Suprapubic skin (tissue), 4 donors: ENCODE data around the gene TCF7L2. TPM values are rescaled to one million over a fixed set of nuclear protein-coding genes. Genes with fewer than 3 reads are reported as not detected.

Source experiments
- DNase-seq, 2 donors: peaks; one replicate each; pipeline ENCODE4 v3.0.0-alpha.2; 2019; ENCODE audit warnings: low spot score in 2 of 2
- H3K27ac ChIP-seq: fragments of 200-600 bp; sonication (generic); one replicate; pipeline ENCODE4 v1.5.1; 2019
- H3K27me3 ChIP-seq: fragments of 200-600 bp; sonication (generic); one replicate; pipeline ENCODE4 v1.5.1; 2019
- H3K36me3 ChIP-seq: fragments of 200-600 bp; sonication (generic); one replicate; pipeline ENCODE4 v1.5.1; 2019
- H3K4me1 ChIP-seq: fragments of 200-600 bp; sonication (generic); one replicate; pipeline ENCODE4 v1.5.1; 2019
- H3K4me3 ChIP-seq: fragments of 200-600 bp; sonication (generic); one replicate; pipeline ENCODE4 v1.5.1; 2019; ENCODE audit warnings: mild to moderate bottlenecking
- H3K9me3 ChIP-seq: fragments of 200-600 bp; sonication (generic); one replicate; pipeline ENCODE4 v1.5.1; 2019
- EP300 ChIP-seq: sonication (generic); formaldehyde crosslinking; IDR thresholded peaks from one replicate; pipeline ENCODE4 v1.6.1; 2017; ENCODE audit warnings: antibody characterized with exemption
- POLR2A ChIP-seq, 2 donors: fragments of 450-650 bp; IDR thresholded peaks; one replicate each; pipeline ENCODE4 v1.6.1; 2017; ENCODE audit warnings: antibody characterized with exemption in 2 of 2, mild to moderate bottlenecking in 2 of 2, moderate library complexity in 2 of 2
- POLR2AphosphoS5 ChIP-seq, 3 donors: sonication (generic); formaldehyde crosslinking; IDR thresholded peaks; one replicate each; pipeline ENCODE4 v1.6.1; 2017; ENCODE audit warnings: antibody characterized with exemption in 3 of 3
- WGBS: methylation state at CpG from one replicate; pipeline ENCODE4 v1.1.5; 2018; 5-methylcytosine and 5-hydroxymethylcytosine counted together
- total RNA-seq, 4 donors: library from RNA; depleted of rRNA; stranded (reverse); fragments of >200 nt; gene quantifications; one replicate each; pipeline ENCODE4 v1.1.0, GENCODE V29; 2016
- TF ChIP-seq, protein P1 (sequence below), 2 donors: fragments of 200-600 bp in 1 of 2; fragments of 450-650 bp in 1 of 2; sonication (generic) in 1 of 2; IDR thresholded peaks; one replicate each; pipeline ENCODE4 v1.5.1; 2016 to 2019; ENCODE audit warnings: antibody characterized with exemption in 2 of 2, mild to moderate bottlenecking in 1 of 2, moderate library complexity in 1 of 2

Gene TCF7L2
- total RNA-seq, 4 donors from 2014 or later = 9.9 to 23.3 (median 15.2) TPM

DNA sequence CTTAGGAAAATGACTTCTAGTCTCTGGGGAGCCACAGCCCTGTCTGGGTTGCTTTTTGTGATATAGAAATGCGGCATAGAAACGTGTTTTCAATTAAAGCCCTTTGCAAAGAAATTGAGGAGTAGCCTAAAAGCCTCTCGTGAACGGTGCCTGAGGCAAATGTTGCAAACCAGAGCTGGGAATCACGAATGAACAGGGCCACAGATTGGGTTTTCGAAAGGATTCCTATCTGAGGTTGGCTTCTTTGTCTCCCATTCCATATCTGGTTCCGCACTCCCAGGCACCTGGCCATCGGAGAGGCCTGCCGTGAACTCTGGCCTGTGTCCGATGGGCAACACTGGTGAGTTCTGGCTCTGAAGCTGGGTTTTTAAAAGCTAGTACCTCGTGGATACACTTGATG is 221.6 kb downstream of the TCF7L2 start:
- Histone ChIP-seq H3K4me1 (no peaks in the 10 kb centered on the region), H3K4me3 (no peak overlapping the region), H3K9me3 (no peaks in the 10 kb centered on the region), H3K27me3 (no peaks in the 10 kb centered on the region), H3K36me3 (peaks cover 4% of the 10 kb centered on the region), H3K27ac (no peak overlapping the region)
- 86% methylated on average over 11 of the region's 11 CpGs for WGBS
- DNase-seq = no peak
- no peak for TF ChIP-seq EP300
- TF ChIP-seq POLR2AphosphoS5 (IDR thresholded peaks at IDR 0.05) = no peak
- TF ChIP-seq POLR2A (IDR thresholded peaks at IDR 0.05) = no peak
- TF ChIP-seq, protein P1, sequence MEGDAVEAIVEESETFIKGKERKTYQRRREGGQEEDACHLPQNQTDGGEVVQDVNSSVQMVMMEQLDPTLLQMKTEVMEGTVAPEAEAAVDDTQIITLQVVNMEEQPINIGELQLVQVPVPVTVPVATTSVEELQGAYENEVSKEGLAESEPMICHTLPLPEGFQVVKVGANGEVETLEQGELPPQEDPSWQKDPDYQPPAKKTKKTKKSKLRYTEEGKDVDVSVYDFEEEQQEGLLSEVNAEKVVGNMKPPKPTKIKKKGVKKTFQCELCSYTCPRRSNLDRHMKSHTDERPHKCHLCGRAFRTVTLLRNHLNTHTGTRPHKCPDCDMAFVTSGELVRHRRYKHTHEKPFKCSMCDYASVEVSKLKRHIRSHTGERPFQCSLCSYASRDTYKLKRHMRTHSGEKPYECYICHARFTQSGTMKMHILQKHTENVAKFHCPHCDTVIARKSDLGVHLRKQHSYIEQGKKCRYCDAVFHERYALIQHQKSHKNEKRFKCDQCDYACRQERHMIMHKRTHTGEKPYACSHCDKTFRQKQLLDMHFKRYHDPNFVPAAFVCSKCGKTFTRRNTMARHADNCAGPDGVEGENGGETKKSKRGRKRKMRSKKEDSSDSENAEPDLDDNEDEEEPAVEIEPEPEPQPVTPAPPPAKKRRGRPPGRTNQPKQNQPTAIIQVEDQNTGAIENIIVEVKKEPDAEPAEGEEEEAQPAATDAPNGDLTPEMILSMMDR (IDR thresholded peaks at IDR 0.05) = no peak

DNA sequence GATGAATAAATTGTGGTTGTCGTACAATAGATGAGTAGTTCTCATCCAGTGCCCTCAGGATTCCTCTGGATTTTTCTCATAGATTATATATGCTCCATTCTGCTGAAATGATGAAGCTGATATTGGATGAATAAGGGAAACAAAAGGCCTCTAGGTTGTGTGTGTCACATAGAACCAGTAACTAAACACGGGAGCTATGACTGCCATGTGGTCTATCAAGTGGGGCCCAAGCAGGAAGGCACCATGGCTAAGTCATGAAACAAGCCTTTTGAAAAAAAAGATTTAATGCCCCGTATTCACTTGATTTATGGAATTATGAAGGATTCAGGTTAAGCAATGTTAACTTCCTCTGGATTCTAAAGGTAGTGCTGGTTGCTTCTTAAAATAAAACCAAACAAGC is 225.1 kb downstream of the TCF7L2 start:
- Histone ChIP-seq H3K36me3 (no peaks in the 10 kb centered on the region), H3K27ac (no peak overlapping the region), H3K4me3 (no peak overlapping the region), H3K27me3 (no peaks in the 10 kb centered on the region), H3K4me1 (no peaks in the 10 kb centered on the region), H3K9me3 (no peaks in the 10 kb centered on the region)
- DNase-seq = no peak
- no peak for TF ChIP-seq EP300
- TF ChIP-seq POLR2AphosphoS5 (IDR thresholded peaks at IDR 0.05) = no peak
- no peak for TF ChIP-seq POLR2A (IDR thresholded peaks at IDR 0.05)
- TF ChIP-seq, protein P1 (IDR thresholded peaks at IDR 0.05) = no peak
- WGBS = 87% methylated on average over 3 of the region's 3 CpGs

DNA sequence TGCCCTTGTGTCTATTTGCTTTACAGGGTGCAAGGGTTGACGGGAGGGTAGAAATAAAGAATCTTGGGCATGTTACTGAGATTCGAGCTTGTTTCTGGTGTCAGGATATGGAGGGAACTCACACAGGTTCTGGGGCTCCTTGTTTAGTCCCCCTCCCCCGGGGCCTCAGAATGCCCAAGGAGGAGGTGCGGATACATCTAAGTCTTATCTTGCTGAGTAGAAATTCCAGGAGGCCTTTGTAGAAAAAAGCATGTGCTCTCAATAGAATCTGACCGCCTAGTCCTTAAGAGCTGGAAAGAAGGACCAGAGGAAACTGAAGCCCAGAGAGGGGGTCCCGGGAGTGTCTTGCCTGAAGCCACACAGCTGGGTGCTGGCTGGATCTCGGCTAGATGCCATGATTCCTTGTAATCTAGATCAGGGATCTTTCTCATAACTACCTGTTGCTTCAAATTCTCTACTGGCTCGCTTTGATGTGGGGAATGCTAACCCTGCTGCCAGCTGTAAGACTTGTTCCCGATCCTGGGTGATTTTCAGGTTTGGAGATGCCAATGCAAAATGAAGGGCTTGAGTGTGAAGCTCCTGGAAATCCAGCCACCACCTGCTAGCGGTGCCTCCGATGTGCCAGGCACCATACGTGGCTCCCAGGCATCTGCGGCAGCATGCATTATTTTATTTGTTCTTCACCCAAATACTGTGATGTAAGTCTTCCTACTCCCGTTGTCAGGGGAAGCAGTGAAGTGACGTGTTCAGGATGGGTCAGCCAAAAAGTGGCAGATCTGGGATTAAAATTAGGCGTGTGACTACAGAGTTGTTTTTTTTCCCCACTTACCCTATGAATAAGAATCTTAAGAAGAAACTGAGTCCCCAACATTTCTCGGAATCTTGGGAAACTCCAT is 226.0 kb downstream of the TCF7L2 start:
- no peaks in the 10 kb centered on the region for H3K36me3 ChIP-seq
- H3K4me1 ChIP-seq = peaks cover 4% of the 10 kb centered on the region
- WGBS = 66% methylated on average over 17 of the region's 17 CpGs
- H3K4me3 ChIP-seq = no peak overlapping the region
- no peak overlapping the region for H3K27ac ChIP-seq
- DNase-seq = no peak
- TF ChIP-seq, protein P1 (IDR thresholded peaks at IDR 0.05) = no peak
- no peak for TF ChIP-seq POLR2A (IDR thresholded peaks at IDR 0.05)
- TF ChIP-seq POLR2AphosphoS5 (IDR thresholded peaks at IDR 0.05) = no peak
- TF ChIP-seq EP300 = no peak
- no peaks in the 10 kb centered on the region for H3K9me3 ChIP-seq
- H3K27me3 ChIP-seq = no peaks in the 10 kb centered on the region

DNA sequence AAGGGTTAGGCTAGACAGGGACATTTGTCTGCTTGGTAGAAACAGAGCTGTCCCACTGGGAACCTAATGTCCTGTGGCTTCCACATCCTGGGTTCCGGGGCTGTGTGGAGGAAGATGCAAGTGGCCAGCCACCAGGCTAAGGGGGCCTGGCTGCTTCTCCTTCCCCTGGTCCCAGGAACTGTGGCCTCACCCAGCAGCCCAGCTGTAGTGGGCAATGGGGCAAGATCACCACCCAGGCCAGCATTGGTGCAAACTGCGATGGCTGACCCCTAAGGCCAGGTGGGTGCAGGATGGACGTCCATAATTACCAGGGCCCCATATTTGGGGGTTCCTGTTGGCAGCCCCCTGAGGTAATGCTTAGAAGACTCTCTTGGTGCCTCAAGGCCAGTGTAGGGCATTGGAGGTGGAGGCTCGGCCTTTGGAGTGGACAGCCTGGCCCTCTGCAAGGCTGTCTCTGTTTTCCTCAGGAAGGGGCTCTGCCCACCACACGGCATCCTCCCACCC is 226.7 kb downstream of the TCF7L2 start:
- TF ChIP-seq EP300 (no peak), POLR2AphosphoS5 (IDR thresholded peaks at IDR 0.05) (no peak), POLR2A (IDR thresholded peaks at IDR 0.05) (no peak)
- TF ChIP-seq, protein P1 (IDR thresholded peaks at IDR 0.05) = no peak
- Histone ChIP-seq H3K27me3 (no peaks in the 10 kb centered on the region), H3K4me1 (peaks cover 4% of the 10 kb centered on the region), H3K36me3 (no peaks in the 10 kb centered on the region), H3K27ac (no peak overlapping the region), H3K4me3 (no peak overlapping the region), H3K9me3 (no peaks in the 10 kb centered on the region)
- DNase-seq = no peak
- 93% methylated on average over 5 of the region's 5 CpGs for WGBS

DNA sequence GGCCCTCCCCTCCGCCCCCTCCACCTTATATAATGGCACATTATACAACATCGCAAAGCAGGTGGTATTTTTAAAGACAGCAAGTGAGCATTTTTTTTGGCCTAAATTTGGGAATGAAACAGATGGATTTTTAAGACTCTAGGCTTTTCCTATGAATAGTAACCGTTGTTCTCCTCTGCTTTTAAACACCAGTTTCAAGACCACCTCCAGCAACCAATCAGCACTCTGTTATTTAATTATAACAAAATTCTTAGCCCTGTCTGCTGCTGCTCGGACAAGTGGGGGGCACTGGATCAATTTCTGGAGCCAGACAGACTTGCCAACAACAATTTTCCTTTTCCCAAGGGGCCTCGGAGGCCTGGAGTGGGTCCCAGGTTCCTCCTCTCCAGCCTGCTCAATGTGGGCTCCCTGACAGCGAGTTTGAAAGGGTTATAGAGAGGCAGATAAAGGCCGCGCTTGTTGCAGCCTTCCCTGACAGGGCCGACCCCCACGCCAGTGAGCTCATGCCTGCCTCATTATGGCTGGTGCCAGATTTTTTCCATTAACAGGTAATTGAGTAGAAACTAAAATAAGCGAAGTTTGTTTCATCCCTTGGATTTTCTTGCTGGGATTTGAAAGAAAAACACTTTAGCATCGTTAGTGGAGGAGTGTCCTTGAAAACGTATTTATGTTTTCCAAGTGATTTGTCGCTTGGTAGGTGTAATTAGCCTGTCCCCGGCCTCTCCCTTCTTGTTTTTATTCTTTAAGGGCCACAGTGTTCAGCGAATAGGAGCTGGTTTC is 227.3 kb downstream of the TCF7L2 start:
- TF ChIP-seq POLR2AphosphoS5 (IDR thresholded peaks at IDR 0.05) (no peak), EP300 (no peak), POLR2A (IDR thresholded peaks at IDR 0.05) (no peak)
- TF ChIP-seq, protein P1 (IDR thresholded peaks at IDR 0.05) = no peak
- H3K27me3 ChIP-seq = no peaks in the 10 kb centered on the region
- 76% methylated on average over 16 of the region's 16 CpGs for WGBS
- H3K27ac ChIP-seq = no peak overlapping the region
- no peaks in the 10 kb centered on the region for H3K36me3 ChIP-seq
- H3K4me1 ChIP-seq = peaks cover 4% of the 10 kb centered on the region
- no peak for DNase-seq
- no peak overlapping the region for H3K4me3 ChIP-seq
- H3K9me3 ChIP-seq = no peaks in the 10 kb centered on the region
